HEK293 (cell line): ENCODE measurements around the gene F2.
A peak's percentile ranks its signal among the peaks of the same experiment; 100 is the strongest.

Experiments used
- WT1 ChIP-seq: fragments of 450-650 bp; formaldehyde crosslinking; IDR thresholded peaks from 2 replicates; pipeline ENCODE4 v1.5.1; 2016; ENCODE audit warnings: missing biosample characterization, missing genetic modification characterization
- ZBTB17 ChIP-seq: fragments of 450-650 bp; formaldehyde crosslinking; IDR thresholded peaks from 2 replicates; pipeline ENCODE4 v1.5.1; 2016; ENCODE audit warnings: missing biosample characterization, missing genetic modification characterization
- ZBTB20 ChIP-seq: fragments of 450-650 bp; formaldehyde crosslinking; IDR thresholded peaks from 2 replicates; pipeline ENCODE4 v1.5.1; 2016; ENCODE audit warnings: missing biosample characterization, missing genetic modification characterization
- ZBTB48 ChIP-seq: fragments of 450-650 bp; formaldehyde crosslinking; IDR thresholded peaks from 2 replicates; pipeline ENCODE4 v1.5.1; 2016; ENCODE audit warnings: missing biosample characterization, missing genetic modification characterization
- ZFP69B ChIP-seq: fragments of 450-650 bp; formaldehyde crosslinking; IDR thresholded peaks from 2 replicates; pipeline ENCODE4 v1.5.1; 2016; ENCODE audit warnings: missing biosample characterization, missing genetic modification characterization
- ZNF175 ChIP-seq: fragments of 450-650 bp; formaldehyde crosslinking; IDR thresholded peaks from 2 replicates; pipeline ENCODE4 v1.5.1; 2016; ENCODE audit warnings: missing biosample characterization, missing genetic modification characterization
- ZNF214 ChIP-seq: fragments of 450-650 bp; formaldehyde crosslinking; IDR thresholded peaks from 2 replicates; pipeline ENCODE4 v1.5.1; 2017; ENCODE audit warnings: missing biosample characterization, mild to moderate bottlenecking, missing genetic modification characterization, borderline replicate concordance
- ZNF248 ChIP-seq: fragments of 450-650 bp; formaldehyde crosslinking; IDR thresholded peaks from 2 replicates; pipeline ENCODE4 v1.5.1; 2017; ENCODE audit warnings: missing biosample characterization, missing genetic modification characterization
- ZNF324 ChIP-seq: fragments of 450-650 bp; formaldehyde crosslinking; IDR thresholded peaks from 2 replicates; pipeline ENCODE4 v1.5.1; 2016; ENCODE audit warnings: missing biosample characterization, missing genetic modification characterization
- ZNF423 ChIP-seq: fragments of 450-650 bp; formaldehyde crosslinking; IDR thresholded peaks from 2 replicates; pipeline ENCODE4 v1.5.1; 2016; ENCODE audit warnings: missing biosample characterization, missing genetic modification characterization
- ZNF473 ChIP-seq: fragments of 450-650 bp; formaldehyde crosslinking; IDR thresholded peaks from 2 replicates; pipeline ENCODE4 v1.5.1; 2017; ENCODE audit warnings: missing biosample characterization, missing genetic modification characterization
- ZNF548 ChIP-seq: fragments of 450-650 bp; formaldehyde crosslinking; IDR thresholded peaks from 2 replicates; pipeline ENCODE4 v1.5.1; 2016; ENCODE audit warnings: missing biosample characterization, missing genetic modification characterization
- ZNF560 ChIP-seq: fragments of 450-650 bp; formaldehyde crosslinking; IDR thresholded peaks from 2 replicates; pipeline ENCODE4 v1.5.1; 2017; ENCODE audit warnings: missing biosample characterization, missing genetic modification characterization, borderline replicate concordance
- ZNF677 ChIP-seq: fragments of 450-650 bp; IDR thresholded peaks from 2 replicates; pipeline ENCODE4 v1.5.0; 2018; ENCODE audit warnings: missing biosample characterization, mild to moderate bottlenecking, missing genetic modification characterization, moderate library complexity
- ZNF768 ChIP-seq: fragments of 450-650 bp; formaldehyde crosslinking; IDR thresholded peaks from 2 replicates; pipeline ENCODE4 v1.5.1; 2018; ENCODE audit warnings: missing biosample characterization, mild to moderate bottlenecking, missing genetic modification characterization
- ZNF792 ChIP-seq: fragments of 450-650 bp; formaldehyde crosslinking; IDR thresholded peaks from 2 replicates; pipeline ENCODE4 v1.5.1; 2016; ENCODE audit warnings: missing biosample characterization, missing genetic modification characterization
- ZSCAN30 ChIP-seq: fragments of 450-650 bp; IDR thresholded peaks from 2 replicates; pipeline ENCODE4 v1.5.1; 2018; ENCODE audit warnings: missing biosample characterization, mild to moderate bottlenecking, missing genetic modification characterization, moderate library complexity
- ZXDB ChIP-seq: fragments of 450-650 bp; formaldehyde crosslinking; IDR thresholded peaks from 2 replicates; pipeline ENCODE4 v1.5.1; 2016; ENCODE audit warnings: missing biosample characterization, missing genetic modification characterization
- TF ChIP-seq, protein P1 (sequence below): fragments of 450-650 bp; formaldehyde crosslinking; conservative IDR thresholded peaks from 2 replicates; pipeline ENCODE4 v1.5.1; 2016; ENCODE audit warnings: low read depth, missing biosample characterization, missing genetic modification characterization
- TF ChIP-seq, protein P2 (sequence below): fragments of 450-650 bp; formaldehyde crosslinking; IDR thresholded peaks from 2 replicates; pipeline ENCODE4 v1.5.1; 2016; ENCODE audit warnings: missing biosample characterization, missing genetic modification characterization
- TF ChIP-seq, protein P3 (sequence below): fragments of 450-650 bp; formaldehyde crosslinking; IDR thresholded peaks from 2 replicates; pipeline ENCODE4 v1.5.1; 2017; ENCODE audit warnings: missing biosample characterization, missing genetic modification characterization
- TF ChIP-seq, protein P4 (sequence below): fragments of 450-650 bp; formaldehyde crosslinking; IDR thresholded peaks from 2 replicates; pipeline ENCODE4 v1.5.1; 2017; ENCODE audit warnings: missing biosample characterization, missing genetic modification characterization
- TF ChIP-seq, protein P5 (sequence below): fragments of 450-650 bp; formaldehyde crosslinking; IDR thresholded peaks from 2 replicates; pipeline ENCODE4 v1.5.1; 2016; ENCODE audit warnings: missing biosample characterization, missing genetic modification characterization
- TF ChIP-seq, protein P6 (sequence below): fragments of 450-650 bp; formaldehyde crosslinking; IDR thresholded peaks from 2 replicates; pipeline ENCODE4 v1.5.1; 2016; ENCODE audit warnings: missing biosample characterization, missing genetic modification characterization, borderline replicate concordance

The F2 gene

DNA sequence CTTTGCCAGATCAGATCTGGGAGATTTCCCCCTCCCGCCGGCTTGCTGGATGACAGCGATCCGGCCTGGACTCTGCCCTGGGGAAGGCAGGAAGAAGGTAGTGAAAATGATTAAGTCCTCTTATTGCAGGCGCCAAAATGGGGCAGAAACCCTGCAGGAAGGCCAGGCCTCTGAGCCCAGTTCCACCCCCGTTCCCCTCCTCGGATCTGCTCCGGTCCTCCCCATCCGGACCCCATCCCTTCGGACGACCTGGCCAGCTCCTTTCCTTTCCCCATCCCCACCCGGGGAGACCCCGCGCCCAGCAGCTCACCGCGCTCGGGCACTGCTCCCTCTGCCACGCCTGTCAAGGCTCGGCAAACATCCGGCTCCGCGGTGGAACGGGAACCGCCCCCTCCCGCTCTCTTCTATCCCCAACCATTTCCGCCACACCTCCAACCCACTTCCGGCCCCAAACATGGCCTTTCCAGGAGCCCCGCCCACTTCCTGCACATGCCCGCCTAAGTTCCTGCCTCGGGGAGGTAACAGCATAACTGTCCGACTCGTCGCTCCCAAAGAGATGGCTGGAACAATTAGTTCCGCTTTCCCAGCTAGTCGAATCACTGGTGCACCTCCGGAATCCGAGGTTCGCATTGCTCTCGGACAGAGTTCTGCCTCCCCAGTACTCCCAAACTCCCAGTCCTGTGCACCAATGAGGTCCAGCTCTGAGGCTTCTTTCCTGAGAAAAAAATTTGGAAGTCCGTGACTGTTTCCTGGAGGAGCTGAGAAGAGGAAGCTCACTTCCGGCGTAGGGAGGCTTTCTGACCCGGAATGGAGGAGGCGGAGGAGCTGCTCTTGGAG is 18.6 kb upstream of the F2 start, which contains the start of the genes ARHGAP1 and ZNF408 (continued):
- TF ChIP-seq, protein P1, sequence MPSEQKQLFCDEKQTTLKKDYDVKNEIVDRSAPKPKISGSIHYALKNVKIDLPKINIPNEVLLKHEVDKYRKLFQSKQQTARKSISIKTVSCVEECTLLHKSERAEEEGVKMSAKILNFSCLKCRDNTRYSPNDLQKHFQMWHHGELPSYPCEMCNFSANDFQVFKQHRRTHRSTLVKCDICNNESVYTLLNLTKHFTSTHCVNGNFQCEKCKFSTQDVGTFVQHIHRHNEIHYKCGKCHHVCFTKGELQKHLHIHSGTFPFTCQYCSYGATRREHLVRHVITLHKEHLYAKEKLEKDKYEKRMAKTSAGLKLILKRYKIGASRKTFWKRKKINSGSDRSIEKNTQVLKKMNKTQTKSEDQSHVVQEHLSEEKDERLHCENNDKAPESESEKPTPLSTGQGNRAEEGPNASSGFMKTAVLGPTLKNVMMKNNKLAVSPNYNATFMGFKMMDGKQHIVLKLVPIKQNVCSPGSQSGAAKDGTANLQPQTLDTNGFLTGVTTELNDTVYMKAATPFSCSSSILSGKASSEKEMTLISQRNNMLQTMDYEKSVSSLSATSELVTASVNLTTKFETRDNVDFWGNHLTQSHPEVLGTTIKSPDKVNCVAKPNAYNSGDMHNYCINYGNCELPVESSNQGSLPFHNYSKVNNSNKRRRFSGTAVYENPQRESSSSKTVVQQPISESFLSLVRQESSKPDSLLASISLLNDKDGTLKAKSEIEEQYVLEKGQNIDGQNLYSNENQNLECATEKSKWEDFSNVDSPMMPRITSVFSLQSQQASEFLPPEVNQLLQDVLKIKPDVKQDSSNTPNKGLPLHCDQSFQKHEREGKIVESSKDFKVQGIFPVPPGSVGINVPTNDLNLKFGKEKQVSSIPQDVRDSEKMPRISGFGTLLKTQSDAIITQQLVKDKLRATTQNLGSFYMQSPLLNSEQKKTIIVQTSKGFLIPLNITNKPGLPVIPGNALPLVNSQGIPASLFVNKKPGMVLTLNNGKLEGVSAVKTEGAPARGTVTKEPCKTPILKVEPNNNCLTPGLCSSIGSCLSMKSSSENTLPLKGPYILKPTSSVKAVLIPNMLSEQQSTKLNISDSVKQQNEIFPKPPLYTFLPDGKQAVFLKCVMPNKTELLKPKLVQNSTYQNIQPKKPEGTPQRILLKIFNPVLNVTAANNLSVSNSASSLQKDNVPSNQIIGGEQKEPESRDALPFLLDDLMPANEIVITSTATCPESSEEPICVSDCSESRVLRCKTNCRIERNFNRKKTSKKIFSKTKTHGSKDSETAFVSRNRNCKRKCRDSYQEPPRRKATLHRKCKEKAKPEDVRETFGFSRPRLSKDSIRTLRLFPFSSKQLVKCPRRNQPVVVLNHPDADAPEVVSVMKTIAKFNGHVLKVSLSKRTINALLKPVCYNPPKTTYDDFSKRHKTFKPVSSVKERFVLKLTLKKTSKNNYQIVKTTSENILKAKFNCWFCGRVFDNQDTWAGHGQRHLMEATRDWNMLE (tag by site-specific recombination): peak; percentile 96
- TF ChIP-seq, protein P2, sequence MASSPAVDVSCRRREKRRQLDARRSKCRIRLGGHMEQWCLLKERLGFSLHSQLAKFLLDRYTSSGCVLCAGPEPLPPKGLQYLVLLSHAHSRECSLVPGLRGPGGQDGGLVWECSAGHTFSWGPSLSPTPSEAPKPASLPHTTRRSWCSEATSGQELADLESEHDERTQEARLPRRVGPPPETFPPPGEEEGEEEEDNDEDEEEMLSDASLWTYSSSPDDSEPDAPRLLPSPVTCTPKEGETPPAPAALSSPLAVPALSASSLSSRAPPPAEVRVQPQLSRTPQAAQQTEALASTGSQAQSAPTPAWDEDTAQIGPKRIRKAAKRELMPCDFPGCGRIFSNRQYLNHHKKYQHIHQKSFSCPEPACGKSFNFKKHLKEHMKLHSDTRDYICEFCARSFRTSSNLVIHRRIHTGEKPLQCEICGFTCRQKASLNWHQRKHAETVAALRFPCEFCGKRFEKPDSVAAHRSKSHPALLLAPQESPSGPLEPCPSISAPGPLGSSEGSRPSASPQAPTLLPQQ (tag by site-specific recombination): peak; percentile 89
- peak; percentile 72 for TF ChIP-seq ZBTB20
- TF ChIP-seq ZNF548 (tag by site-specific recombination): no peak
- peak; percentile 80 for TF ChIP-seq ZFP69B (tag by site-specific recombination)
- TF ChIP-seq ZNF423 (tag by site-specific recombination): no peak
- no peak for TF ChIP-seq WT1 (tag by site-specific recombination)
- TF ChIP-seq ZSCAN30: peak; percentile 71; the same call in 1 of the 2 replicates
- no peak for TF ChIP-seq ZNF768 (tag by site-specific recombination)
- no peak for TF ChIP-seq ZNF473 (tag by site-specific recombination)
- TF ChIP-seq, protein P3, sequence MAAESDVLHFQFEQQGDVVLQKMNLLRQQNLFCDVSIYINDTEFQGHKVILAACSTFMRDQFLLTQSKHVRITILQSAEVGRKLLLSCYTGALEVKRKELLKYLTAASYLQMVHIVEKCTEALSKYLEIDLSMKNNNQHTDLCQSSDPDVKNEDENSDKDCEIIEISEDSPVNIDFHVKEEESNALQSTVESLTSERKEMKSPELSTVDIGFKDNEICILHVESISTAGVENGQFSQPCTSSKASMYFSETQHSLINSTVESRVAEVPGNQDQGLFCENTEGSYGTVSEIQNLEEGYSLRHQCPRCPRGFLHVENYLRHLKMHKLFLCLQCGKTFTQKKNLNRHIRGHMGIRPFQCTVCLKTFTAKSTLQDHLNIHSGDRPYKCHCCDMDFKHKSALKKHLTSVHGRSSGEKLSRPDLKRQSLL: no peak
- no peak for TF ChIP-seq ZNF560 (tag by site-specific recombination)
- peak; percentile 94 for TF ChIP-seq ZXDB
- TF ChIP-seq ZNF175 (tag by site-specific recombination): no peak
- TF ChIP-seq ZNF324 (tag by site-specific recombination): peak; percentile 99
- TF ChIP-seq ZNF214 (tag by site-specific recombination): no peak
- no peak for TF ChIP-seq ZNF677 (tag by site-specific recombination)
- TF ChIP-seq, protein P4, sequence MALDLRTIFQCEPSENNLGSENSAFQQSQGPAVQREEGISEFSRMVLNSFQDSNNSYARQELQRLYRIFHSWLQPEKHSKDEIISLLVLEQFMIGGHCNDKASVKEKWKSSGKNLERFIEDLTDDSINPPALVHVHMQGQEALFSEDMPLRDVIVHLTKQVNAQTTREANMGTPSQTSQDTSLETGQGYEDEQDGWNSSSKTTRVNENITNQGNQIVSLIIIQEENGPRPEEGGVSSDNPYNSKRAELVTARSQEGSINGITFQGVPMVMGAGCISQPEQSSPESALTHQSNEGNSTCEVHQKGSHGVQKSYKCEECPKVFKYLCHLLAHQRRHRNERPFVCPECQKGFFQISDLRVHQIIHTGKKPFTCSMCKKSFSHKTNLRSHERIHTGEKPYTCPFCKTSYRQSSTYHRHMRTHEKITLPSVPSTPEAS (tag by site-specific recombination): peak; percentile 69
- TF ChIP-seq, protein P5, sequence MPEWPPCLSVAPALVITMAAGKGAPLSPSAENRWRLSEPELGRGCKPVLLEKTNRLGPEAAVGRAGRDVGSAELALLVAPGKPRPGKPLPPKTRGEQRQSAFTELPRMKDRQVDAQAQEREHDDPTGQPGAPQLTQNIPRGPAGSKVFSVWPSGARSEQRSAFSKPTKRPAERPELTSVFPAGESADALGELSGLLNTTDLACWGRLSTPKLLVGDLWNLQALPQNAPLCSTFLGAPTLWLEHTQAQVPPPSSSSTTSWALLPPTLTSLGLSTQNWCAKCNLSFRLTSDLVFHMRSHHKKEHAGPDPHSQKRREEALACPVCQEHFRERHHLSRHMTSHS (tag by site-specific recombination): no peak
- peak; percentile 71; the same call in 1 of the 2 replicates for TF ChIP-seq ZBTB48 (tag by site-specific recombination)
- TF ChIP-seq ZBTB17 (tag by site-specific recombination): peak; percentile 92
- TF ChIP-seq, protein P6, sequence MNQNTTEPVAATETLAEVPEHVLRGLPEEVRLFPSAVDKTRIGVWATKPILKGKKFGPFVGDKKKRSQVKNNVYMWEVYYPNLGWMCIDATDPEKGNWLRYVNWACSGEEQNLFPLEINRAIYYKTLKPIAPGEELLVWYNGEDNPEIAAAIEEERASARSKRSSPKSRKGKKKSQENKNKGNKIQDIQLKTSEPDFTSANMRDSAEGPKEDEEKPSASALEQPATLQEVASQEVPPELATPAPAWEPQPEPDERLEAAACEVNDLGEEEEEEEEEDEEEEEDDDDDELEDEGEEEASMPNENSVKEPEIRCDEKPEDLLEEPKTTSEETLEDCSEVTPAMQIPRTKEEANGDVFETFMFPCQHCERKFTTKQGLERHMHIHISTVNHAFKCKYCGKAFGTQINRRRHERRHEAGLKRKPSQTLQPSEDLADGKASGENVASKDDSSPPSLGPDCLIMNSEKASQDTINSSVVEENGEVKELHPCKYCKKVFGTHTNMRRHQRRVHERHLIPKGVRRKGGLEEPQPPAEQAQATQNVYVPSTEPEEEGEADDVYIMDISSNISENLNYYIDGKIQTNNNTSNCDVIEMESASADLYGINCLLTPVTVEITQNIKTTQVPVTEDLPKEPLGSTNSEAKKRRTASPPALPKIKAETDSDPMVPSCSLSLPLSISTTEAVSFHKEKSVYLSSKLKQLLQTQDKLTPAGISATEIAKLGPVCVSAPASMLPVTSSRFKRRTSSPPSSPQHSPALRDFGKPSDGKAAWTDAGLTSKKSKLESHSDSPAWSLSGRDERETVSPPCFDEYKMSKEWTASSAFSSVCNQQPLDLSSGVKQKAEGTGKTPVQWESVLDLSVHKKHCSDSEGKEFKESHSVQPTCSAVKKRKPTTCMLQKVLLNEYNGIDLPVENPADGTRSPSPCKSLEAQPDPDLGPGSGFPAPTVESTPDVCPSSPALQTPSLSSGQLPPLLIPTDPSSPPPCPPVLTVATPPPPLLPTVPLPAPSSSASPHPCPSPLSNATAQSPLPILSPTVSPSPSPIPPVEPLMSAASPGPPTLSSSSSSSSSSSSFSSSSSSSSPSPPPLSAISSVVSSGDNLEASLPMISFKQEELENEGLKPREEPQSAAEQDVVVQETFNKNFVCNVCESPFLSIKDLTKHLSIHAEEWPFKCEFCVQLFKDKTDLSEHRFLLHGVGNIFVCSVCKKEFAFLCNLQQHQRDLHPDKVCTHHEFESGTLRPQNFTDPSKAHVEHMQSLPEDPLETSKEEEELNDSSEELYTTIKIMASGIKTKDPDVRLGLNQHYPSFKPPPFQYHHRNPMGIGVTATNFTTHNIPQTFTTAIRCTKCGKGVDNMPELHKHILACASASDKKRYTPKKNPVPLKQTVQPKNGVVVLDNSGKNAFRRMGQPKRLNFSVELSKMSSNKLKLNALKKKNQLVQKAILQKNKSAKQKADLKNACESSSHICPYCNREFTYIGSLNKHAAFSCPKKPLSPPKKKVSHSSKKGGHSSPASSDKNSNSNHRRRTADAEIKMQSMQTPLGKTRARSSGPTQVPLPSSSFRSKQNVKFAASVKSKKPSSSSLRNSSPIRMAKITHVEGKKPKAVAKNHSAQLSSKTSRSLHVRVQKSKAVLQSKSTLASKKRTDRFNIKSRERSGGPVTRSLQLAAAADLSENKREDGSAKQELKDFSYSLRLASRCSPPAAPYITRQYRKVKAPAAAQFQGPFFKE: no peak
- TF ChIP-seq ZNF248 (tag by site-specific recombination): no peak
- no peak for TF ChIP-seq ZNF792 (tag by site-specific recombination)
